A673 (cell line): Measurements from ENCODE around the gene ARHGAP22.

Source experiments
- CTCF ChIP-seq: fragments of 300-800, 200-600 bp; sonication (generic); conservative IDR thresholded peaks from 2 replicates; pipeline ENCODE4 v1.5.1; 2017; ENCODE audit warnings: low read depth, mild to moderate bottlenecking, antibody characterized with exemption, low read length, moderate library complexity, mixed read lengths
- EZH2 ChIP-seq: fragments of 200-600 bp; sonication (generic); IDR thresholded peaks from 2 replicates; pipeline ENCODE4 v1.6.1; 2017; ENCODE audit warnings: borderline replicate concordance, low read depth, mild to moderate bottlenecking, mixed read lengths, antibody characterized with exemption, low read length; ENCODE audit not compliant: poor library complexity, severe bottlenecking

GRCh38 chr10:48525113-48525512 is 79.8 kb downstream of the ARHGAP22 start:
- TF ChIP-seq CTCF (no peak), EZH2 (no peak)
